IMR-90 (cell line): ENCODE measurements around the gene DGKB. TPM values are rescaled to one million over a fixed set of nuclear protein-coding genes. Genes with fewer than 3 reads are reported as not detected.

Experiments
- ATAC-seq: fragments of 200-7000 bp; cut with Tn5 transposase; 2 replicates; pipeline ENCODE4 v1.9.1; 2020; ENCODE audit warnings: low read depth, mild to moderate bottlenecking, moderate library complexity
- BruUV-seq: library from RNA; stranded (reverse); fragments of 400-500 nt; replicated peaks from 2 replicates; lab custom pipeline; 2021; lab: Mats Ljungman, UMichigan
- CTCF ChIA-PET: fragments of 300-600 bp; formaldehyde crosslinking; extraction: SDS; loops from one replicate; lab custom pipeline; 2021; ENCODE audit warnings: antibody characterized with exemption; lab: Yijun Ruan, JAX
- POLR2A ChIA-PET: fragments of 300-600 bp; sonication (Branson Sonifier 250); formaldehyde crosslinking; loops from one replicate; lab custom pipeline; 2022; ENCODE audit warnings: antibody characterized with exemption; ENCODE audit not compliant: unreplicated experiment; lab: Charles Lee
- DNase-seq: peaks from one replicate; pipeline ENCODE4 v3.0.0; 2013
- H2AFZ ChIP-seq: replicated peaks from 2 replicates; pipeline ENCODE3; 2013; ENCODE audit warnings: low read length, mild to moderate bottlenecking; ENCODE audit not compliant: poor library complexity
- H2AK5ac ChIP-seq: 2 replicates; pipeline ENCODE4 v1.6.1; 2013; ENCODE audit warnings: low read depth, low read length, inconsistent platforms
- H2AK9ac ChIP-seq: replicated peaks from 2 replicates; pipeline ENCODE3; 2013; ENCODE audit warnings: mild to moderate bottlenecking, low read depth, low read length, moderate library complexity; ENCODE audit not compliant: poor library complexity
- H2BK120ac ChIP-seq: 2 replicates; pipeline ENCODE4 v1.6.1; 2013; ENCODE audit warnings: low read depth, low read length, inconsistent platforms
- H2BK15ac ChIP-seq: 3 replicates; pipeline ENCODE4 v1.6.1; 2013; ENCODE audit warnings: low read depth, low read length, inconsistent platforms
- H2BK20ac ChIP-seq: 2 replicates; pipeline ENCODE4 v1.6.1; 2013; ENCODE audit warnings: low read depth, mild to moderate bottlenecking, inconsistent platforms, low read length, moderate library complexity
- H2BK5ac ChIP-seq: 2 replicates; pipeline ENCODE4 v1.6.1; 2013; ENCODE audit warnings: mild to moderate bottlenecking, low read depth, low read length, inconsistent platforms; ENCODE audit not compliant: poor library complexity, severe bottlenecking
- H3K14ac ChIP-seq: replicated peaks from 2 replicates; pipeline ENCODE4 v1.6.1; 2013; ENCODE audit warnings: low read depth, low read length, inconsistent platforms
- H3K18ac ChIP-seq: 2 replicates; pipeline ENCODE4 v1.6.1; 2013; ENCODE audit warnings: low read depth, low read length, control low read depth
- H3K23ac ChIP-seq: 2 replicates; pipeline ENCODE4 v1.6.1; 2013; ENCODE audit warnings: low read depth, low read length, inconsistent platforms
- H3K27ac ChIP-seq: 2 replicates; pipeline ENCODE4 v1.5.1; 2013; ENCODE audit warnings: mild to moderate bottlenecking, control low read depth, low read length; ENCODE audit not compliant: insufficient read depth
- H3K27me3 ChIP-seq: 2 replicates; pipeline ENCODE4 v1.6.1; 2013; ENCODE audit warnings: low read length; ENCODE audit not compliant: control insufficient read depth, insufficient read depth
- H3K36me3 ChIP-seq: 2 replicates; pipeline ENCODE4 v1.6.1; 2013; ENCODE audit warnings: low read length, mixed read lengths; ENCODE audit not compliant: control insufficient read depth, insufficient read depth
- H3K4ac ChIP-seq: 2 replicates; pipeline ENCODE4 v1.6.1; 2013; ENCODE audit warnings: low read depth, low read length, inconsistent platforms
- H3K4me1 ChIP-seq: 2 replicates; pipeline ENCODE4 v1.6.1; 2013; ENCODE audit warnings: low read length, mixed read lengths; ENCODE audit not compliant: control insufficient read depth, insufficient read depth
- H3K4me2 ChIP-seq: 2 replicates; pipeline ENCODE4 v1.6.1; 2013; ENCODE audit warnings: low read depth, mild to moderate bottlenecking, control low read depth, low read length, moderate library complexity
- H3K4me3 ChIP-seq: 2 replicates; pipeline ENCODE4 v1.5.1; 2013; ENCODE audit warnings: low read depth, mild to moderate bottlenecking, control low read depth, low read length, moderate library complexity; ENCODE audit not compliant: insufficient read depth
- H3K56ac ChIP-seq: 2 replicates; pipeline ENCODE4 v1.6.1; 2013; ENCODE audit warnings: low read length, inconsistent platforms; ENCODE audit not compliant: insufficient read depth; ENCODE audit errors: extremely low read depth
- H3K79me1 ChIP-seq, 2 experiments: 2 replicates each; pipeline ENCODE4 v1.6.1; 2013; ENCODE audit warnings: low read length in 2 of 2, inconsistent platforms in 1 of 2, low read depth in 1 of 2
- H3K9ac ChIP-seq: 2 replicates; pipeline ENCODE4 v1.6.1; 2013; ENCODE audit warnings: low read depth, low read length, control low read depth
- H3K9me1 ChIP-seq: 2 replicates; pipeline ENCODE4 v1.6.1; 2013; ENCODE audit warnings: low read length, inconsistent platforms; ENCODE audit not compliant: insufficient read depth
- H3K9me3 ChIP-seq: 2 replicates; pipeline ENCODE4 v1.6.1; 2013; ENCODE audit warnings: low read length; ENCODE audit not compliant: control insufficient read depth, insufficient read depth
- H4K20me1 ChIP-seq: 2 replicates; pipeline ENCODE4 v1.6.1; 2013; ENCODE audit warnings: low read length, inconsistent platforms; ENCODE audit not compliant: insufficient read depth
- H4K5ac ChIP-seq: 2 replicates; pipeline ENCODE4 v1.6.1; 2013; ENCODE audit warnings: mild to moderate bottlenecking, low read depth, low read length, control low read depth
- H4K8ac ChIP-seq, 2 experiments: 2 replicates each; pipeline ENCODE4 v1.6.1; 2013; ENCODE audit warnings: low read depth in 2 of 2, low read length in 2 of 2, control low read depth in 1 of 2, inconsistent platforms in 1 of 2
- H4K91ac ChIP-seq: 2 replicates; pipeline ENCODE4 v1.6.1; 2013; ENCODE audit warnings: low read depth, low read length, inconsistent platforms; ENCODE audit not compliant: insufficient read depth
- MAFK ChIP-seq: IDR thresholded peaks from 2 replicates; pipeline ENCODE4 v1.6.1; 2012; ENCODE audit warnings: low read depth, low read length, improper control_type of control experiment
- WGBS, 2 experiments: methylation state at CpG; one replicate each; pipeline versions ENCODE4 v1.1.5 to v1.1.7; 2013; ENCODE audit warnings: missing lambda C conversion rate in 2 of 2; ENCODE audit not compliant: insufficient read length in 1 of 2; ENCODE audit errors: extremely low coverage in 2 of 2; 5-methylcytosine and 5-hydroxymethylcytosine counted together
- dilution Hi-C: fragments of 300-500 bp; cut with HindIII; formaldehyde crosslinking; loops from one replicate; pipeline ENCODE4 v1.14.3; 2018; ENCODE audit warnings: low sequenced_read_pairs; ENCODE audit not compliant: unreplicated experiment
- in situ Hi-C: fragments of 300-500 bp; cut with MboI; formaldehyde crosslinking; loops from 3 replicates; pipeline ENCODE4 v1.14.3; 2019; ENCODE audit warnings: low sequenced_read_pairs, inconsistent platforms, mixed read lengths
- intact Hi-C: fragments of 100-400 bp; cut with micrococcal nuclease; formaldehyde crosslinking; loops from 2 replicates; pipeline ENCODE4 v1.10.0; 2022
- polyA plus RNA-seq, 3 experiments: library from polyadenylated mRNA; depleted of rRNA; stranded (reverse); fragments of >200 nt; gene quantifications; 2 replicates each; pipeline ENCODE4 v1.2.3, GENCODE V29; 2012; ENCODE audit warnings: low replicate concordance in 1 of 3
- total RNA-seq: library from RNA; depleted of rRNA; stranded (reverse); fragments of >200 nt; gene quantifications from 2 replicates; pipeline ENCODE4 v1.2.3, GENCODE V29; 2012

The DGKB gene
- total and polyA plus RNA-seq, 2 of the 4 experiments (the other 2 are of a cell fraction), result not detected

- no peak overlapping the region for H3K56ac ChIP-seq
- no peak overlapping the region for H2AFZ ChIP-seq
- H3K14ac ChIP-seq, result no peak overlapping the region
- H2AK9ac ChIP-seq, result no peak overlapping the region
- no peak overlapping the region for H3K4me3 ChIP-seq
- no peak overlapping the region for H2BK5ac ChIP-seq
- no peak overlapping the region for H3K23ac ChIP-seq
- no peak overlapping the region for H4K91ac ChIP-seq
- no peak for DNase-seq
- no TSS peak for BruUV-seq
- no peak overlapping the region for H2AK5ac ChIP-seq
- H2BK120ac ChIP-seq, result no peak overlapping the region
- H4K8ac ChIP-seq, result no peak overlapping the region
- ChIA-PET CTCF (interaction anchor here (1.3 kb wide), 1 partner anchor 22 kb away, joined by 3 read pairs; no protein-coding TSS in a partner anchor), POLR2A (no interaction called here)
- no peak overlapping the region for H2BK20ac ChIP-seq
- no peak for TF ChIP-seq MAFK
- no peaks in the 10 kb centered on the region for H3K36me3 ChIP-seq
- H3K27ac ChIP-seq, result no peak overlapping the region
- no peak overlapping the region for H3K18ac ChIP-seq
- H3K79me1 ChIP-seq, result no peaks in the 10 kb centered on the region
- no peaks in the 10 kb centered on the region for H3K4me1 ChIP-seq
- H4K5ac ChIP-seq, result no peak overlapping the region
- in situ Hi-C loops, result no loop called here
- H3K4me2 ChIP-seq, result no peak overlapping the region
- no peaks in the 10 kb centered on the region for H3K9me3 ChIP-seq
- no peak overlapping the region for H2BK15ac ChIP-seq
- H3K27me3 ChIP-seq, result no peaks in the 10 kb centered on the region
- intact Hi-C loops, result no loop called here
- H3K9ac ChIP-seq, result no peak overlapping the region
- no peaks in the 10 kb centered on the region for H3K9me1 ChIP-seq
- no peaks in the 10 kb centered on the region for H4K20me1 ChIP-seq
- no peak overlapping the region for H3K4ac ChIP-seq
- no peak for ATAC-seq
- dilution Hi-C loops, result no loop called here
- WGBS, 2 experiments, result no CpG with 5 or more reads among the region's 2 CpGs
These were observed 301.7 kb downstream of the DGKB start for GRCh38 chr7:14600766-14601367.
